Fibroblast of lung (primary cell): ENCODE measurements around the gene SPATS2L.

ENCODE experiments used
- EZH2 ChIP-seq: IDR thresholded peaks from 2 replicates; pipeline ENCODE4 v1.5.1; 2012; ENCODE audit warnings: low read length, control low read depth, mild to moderate bottlenecking; ENCODE audit errors: missing control alignments
- TF ChIP-seq, protein P1 (sequence below), 2 donors: IDR thresholded peaks in 1 of 2; conservative IDR thresholded peaks in 1 of 2; 1 replicate in 1 of 2; 2 replicates in 1 of 2; pipeline ENCODE4 v1.5.1; 2011 to 2012; ENCODE audit warnings: low read length in 2 of 2, control low read depth in 1 of 2, inconsistent platforms in 1 of 2, low read depth in 1 of 2, mild to moderate bottlenecking in 1 of 2

GRCh38 chr2:200453853-200454534, 147.5 kb downstream of the SPATS2L start:
- TF ChIP-seq, protein P1, sequence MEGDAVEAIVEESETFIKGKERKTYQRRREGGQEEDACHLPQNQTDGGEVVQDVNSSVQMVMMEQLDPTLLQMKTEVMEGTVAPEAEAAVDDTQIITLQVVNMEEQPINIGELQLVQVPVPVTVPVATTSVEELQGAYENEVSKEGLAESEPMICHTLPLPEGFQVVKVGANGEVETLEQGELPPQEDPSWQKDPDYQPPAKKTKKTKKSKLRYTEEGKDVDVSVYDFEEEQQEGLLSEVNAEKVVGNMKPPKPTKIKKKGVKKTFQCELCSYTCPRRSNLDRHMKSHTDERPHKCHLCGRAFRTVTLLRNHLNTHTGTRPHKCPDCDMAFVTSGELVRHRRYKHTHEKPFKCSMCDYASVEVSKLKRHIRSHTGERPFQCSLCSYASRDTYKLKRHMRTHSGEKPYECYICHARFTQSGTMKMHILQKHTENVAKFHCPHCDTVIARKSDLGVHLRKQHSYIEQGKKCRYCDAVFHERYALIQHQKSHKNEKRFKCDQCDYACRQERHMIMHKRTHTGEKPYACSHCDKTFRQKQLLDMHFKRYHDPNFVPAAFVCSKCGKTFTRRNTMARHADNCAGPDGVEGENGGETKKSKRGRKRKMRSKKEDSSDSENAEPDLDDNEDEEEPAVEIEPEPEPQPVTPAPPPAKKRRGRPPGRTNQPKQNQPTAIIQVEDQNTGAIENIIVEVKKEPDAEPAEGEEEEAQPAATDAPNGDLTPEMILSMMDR (conservative IDR thresholded peaks at IDR 0.05 in 1 of 2, IDR thresholded peaks at IDR 0.05 in 1 of 2; ENCODE audit: low read depth in 1 of 2, low read length in 2 of 2), result peak in 1 of 2 donors; percentile 5
- no peak for TF ChIP-seq EZH2
